Activated T-helper 1 cell treated with Interleukin-2 at 50 U/mL for 16 hours (primary cell): ENCODE measurements around the gene PTGES3L.
A peak's percentile ranks its signal among the peaks of the same experiment; 100 is the strongest.

Source experiments
- DNase-seq: peaks from one replicate; pipeline ENCODE4 v3.0.0-alpha.2; 2020; ENCODE audit warnings: low read depth

PTGES3L gene

DNA sequence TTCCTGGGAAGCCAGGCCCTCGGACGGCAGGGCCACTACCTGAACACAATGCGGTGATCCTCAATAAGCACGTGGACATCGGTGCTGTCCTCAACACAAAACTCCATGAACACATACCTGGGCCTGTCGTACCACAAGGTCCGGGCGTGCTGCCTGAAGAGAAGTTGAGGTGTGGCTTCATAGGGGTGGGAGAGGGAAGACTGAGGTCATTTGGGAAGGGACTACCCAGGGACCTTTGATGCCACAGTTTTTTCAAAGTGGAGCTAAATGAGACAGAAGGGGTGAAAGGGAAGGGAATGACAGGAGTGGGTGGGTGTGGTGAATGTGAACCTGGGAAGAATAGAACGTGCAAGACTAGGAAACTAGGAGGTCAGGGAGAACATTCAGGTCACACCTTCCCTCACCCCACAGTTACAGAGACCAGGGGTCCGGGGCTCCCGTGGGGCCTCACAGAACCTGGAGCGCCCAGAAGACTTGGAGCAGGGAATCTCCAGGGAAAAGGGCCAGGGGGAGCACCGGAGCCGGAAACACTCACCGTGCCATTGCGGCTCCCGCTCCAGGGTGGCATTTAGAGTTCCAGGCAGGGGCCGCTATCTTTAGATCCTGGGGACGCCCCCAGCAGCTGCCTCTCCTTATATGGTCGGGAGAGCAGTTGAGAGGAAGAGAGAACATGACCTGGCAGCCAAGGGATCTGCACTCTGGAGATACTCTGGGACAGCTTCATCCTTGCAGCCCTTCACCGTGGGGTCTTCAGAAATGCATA is at the start of gene PTGES3L:
TSS of gene PTGES3L (minus strand) at position 570 of the 763 bp plus-strand sequence. CDS start at position 543, 27 bp downstream.
- DNase-seq, result no peak

DNA sequence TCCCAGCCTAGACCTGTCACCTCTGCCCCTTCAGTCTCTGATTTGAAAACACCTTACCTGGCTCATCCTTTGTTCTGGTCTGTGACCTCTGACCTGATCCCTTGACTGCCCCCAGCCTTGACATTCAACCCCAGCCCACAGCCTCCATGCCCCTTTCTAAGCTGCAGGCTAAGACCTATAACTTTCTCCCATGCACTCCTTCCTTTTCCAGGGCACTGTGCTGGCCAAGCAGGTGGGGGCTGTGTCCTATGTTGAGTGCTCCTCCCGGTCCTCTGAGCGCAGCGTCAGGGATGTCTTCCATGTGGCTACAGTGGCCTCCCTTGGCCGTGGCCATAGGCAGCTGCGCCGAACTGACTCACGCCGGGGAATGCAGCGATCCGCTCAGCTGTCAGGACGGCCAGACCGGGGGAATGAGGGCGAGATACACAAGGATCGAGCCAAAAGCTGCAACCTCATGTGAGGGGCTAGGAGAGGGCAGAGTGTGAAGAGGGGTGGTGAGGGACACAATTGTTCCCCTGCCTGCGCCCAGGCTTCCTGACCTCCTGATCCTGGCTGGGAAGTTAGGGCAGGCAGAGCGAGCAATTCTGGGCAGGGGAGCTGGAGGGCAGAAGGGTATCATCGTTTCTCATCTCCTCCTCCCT is 48.5 kb upstream of the PTGES3L start:
- DNase-seq, result no peak

DNA sequence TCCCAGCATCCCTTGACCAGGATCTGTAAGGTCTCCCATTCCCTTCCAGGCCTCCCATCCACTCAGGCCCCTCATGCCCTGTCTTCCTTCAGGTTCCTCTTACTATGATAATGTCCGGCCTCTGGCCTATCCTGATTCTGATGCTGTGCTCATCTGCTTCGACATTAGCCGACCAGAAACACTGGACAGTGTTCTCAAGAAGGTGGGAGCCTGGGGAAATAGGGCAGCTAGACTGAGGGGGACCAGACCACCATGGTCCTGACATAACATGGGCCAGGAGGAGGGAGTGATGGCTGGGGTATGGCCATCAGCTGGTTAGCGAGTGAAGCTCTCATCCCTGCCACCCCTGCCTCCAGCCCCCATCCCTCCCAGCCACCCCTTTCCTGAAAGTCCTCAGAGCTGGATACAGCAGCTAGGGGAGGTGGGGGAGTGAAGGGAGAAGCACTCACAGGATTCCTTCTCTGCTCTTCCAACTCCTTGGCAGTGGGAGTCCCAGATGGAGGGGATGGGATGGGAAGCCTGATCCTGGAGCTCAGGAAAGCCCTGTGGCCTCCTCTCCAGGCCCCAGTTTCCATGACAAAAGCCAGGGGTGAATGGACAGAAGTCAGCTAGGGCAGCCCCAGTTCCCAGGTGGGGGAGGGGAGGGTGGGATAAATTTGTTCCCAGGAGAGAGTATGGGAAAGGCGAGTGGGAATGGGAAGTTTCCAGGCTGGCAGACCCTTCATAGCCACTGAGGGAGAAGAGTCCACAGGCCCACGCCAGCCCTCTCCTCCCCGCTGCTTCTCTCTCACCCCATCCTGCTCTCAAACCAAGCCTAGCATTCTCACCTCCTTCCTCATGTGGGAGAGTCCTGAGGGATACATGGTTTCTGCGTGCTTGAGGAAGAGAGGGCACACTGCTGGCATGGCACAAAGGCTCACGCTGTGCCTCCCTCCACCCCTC is 47.5 kb upstream of the PTGES3L start:
- DNase-seq, result no peak

DNA sequence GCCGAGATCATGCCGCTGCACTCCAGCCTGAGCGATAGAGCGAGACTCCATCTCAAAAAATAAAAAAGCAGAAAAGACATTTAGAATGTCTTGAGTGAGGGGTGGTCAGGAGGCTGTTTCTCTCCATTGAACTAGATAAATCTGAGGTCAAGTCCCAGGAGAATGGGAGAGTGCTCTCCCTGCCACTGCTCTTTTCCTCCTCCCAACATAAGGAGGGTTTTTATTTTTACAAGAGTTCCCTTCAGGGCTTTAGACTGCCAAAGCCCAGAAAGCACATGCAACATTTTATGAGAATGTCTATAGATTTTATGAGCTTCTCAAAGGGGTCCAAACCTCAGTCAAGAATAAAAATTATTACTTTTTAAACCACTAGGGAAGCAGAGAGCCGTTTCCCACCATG is 46.7 kb upstream of the PTGES3L start:
- no peak for DNase-seq

DNA sequence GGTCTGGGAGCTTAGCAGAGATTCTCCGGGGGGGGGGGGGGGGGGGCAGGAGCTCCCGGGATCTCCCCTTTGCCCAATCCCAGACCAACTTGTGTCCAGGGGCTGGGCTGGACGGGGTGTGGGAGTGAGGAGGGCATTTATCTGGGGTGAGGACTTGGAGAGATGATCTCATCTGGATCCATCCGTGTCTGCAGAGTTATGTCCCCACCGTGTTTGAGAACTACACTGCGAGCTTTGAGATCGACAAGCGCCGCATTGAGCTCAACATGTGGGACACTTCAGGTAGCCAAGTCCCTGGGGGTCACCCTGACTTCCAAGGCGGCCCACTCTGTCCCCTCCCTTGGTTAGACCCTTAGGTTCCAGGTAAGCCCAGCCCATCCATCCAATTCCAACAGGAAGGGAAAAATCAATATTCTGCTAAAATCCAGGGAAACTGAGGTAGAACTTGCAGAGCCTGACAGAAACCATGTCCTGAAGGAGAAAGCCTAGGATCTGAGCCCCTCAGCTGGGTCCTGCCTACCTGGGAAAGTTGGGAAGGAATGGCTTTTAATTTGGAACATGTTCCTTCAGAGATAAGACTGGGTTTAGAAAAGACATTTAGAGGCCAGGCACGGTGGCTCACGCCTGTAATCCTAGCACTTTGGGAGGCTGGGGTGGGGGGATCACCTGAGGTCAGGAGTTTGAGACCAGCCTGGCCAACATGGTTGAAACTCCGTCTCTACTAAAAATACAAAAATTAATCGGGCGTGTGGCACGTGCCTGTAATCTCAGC is 46.1 kb upstream of the PTGES3L start:
- no peak for DNase-seq

DNA sequence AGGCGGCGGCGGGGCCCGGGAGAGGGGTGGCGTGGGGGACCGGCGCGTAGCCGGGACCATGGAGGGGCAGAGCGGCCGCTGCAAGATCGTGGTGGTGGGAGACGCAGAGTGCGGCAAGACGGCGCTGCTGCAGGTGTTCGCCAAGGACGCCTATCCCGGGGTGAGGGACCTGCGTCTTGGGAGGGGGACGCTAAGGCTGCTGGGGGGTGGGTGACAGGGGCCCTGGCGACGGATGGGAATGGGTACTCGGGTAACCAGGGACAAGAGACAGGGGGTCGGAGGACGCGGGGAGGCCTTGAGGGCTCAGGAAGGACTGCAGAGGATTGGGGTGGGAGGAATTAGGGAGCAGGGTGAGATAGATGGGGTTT is 45.4 kb upstream of the PTGES3L start:
- no peak for DNase-seq

DNA sequence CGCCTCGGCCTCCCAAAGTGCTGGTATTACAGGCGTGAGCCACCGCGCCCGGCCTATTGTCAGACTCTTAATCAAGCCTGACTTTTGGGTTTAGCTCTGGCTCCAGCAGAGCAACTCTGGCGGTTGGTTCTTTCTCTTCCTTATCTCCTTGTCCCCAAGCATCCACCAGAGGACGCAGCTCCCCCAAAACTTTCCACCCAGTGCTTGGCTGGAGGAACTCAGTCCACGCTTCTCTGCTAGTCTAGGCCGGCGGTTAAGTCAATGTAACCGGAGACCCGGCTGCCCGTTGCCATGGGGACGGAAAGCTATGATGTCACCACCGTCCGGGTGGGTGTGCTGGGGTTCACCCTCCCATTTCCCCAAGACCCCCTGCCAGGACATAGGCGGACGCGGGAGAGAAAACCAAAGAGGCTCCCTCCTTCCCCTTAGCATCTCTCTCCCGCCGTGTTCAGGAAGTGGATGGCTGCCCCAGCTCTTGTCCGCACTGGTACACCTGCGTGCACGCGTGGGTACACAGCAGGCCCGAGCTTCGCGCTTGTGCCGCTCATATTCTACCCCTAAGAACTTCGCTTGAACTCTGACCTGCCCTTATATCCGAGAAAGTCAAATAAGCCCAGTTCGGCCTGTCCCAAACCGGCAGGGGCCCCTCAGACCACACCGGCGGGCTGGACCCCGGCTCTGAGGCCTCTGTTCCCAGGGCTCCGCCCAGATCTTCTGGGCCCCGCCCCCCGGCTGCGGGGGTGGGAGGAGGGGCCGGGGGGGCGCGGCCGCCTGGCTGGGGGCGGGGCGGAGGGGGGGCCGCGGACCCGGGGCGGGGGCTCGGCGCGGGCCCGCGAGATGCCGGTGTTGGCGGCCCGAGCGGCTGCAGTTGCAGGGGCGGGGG is 44.8 kb upstream of the PTGES3L start, which contains the start of gene RND2:
TSS of gene RND2 (plus strand) at position 825 of the 883 bp plus-strand sequence. CDS start 117 bp downstream, outside the sequence.
- peak; percentile 59 for DNase-seq

DNA sequence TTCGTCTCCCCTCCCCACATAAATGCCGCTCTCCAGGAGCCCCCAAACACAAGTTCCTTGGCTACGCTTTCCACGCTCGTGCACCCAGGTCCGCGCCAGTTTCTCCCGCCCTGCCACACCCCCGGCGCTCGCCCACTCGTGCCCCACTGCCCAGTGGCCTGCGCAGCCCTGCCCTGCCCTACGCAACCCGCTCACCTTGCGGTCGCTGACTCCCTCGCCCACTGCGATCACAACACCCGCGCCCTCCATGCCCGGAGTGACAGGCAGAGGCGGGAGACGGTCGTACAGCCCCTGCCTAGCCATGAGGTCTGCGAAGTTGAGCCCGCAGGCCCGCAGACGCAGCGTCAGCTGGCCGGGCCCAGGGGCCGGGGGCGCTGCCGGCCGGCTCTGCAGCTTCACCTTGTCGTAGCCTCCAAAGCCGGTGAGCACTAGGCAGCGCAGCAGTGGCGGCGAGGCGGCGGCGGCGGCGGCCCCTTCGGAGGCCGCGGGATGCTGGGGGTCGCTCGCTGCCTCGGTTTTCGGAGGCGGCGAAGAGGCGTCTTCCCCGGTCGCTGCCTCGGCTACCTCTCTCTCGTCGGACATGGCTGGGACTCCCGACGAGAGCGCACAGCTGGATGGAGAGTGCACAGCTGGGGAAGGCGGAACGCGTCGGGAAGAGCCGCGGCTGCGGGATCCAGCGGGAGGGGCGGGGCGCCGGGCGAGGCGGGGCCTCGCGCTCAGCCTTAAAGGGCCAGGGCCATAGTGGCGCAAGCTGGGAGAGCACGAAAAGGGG is 42.0 kb upstream of the PTGES3L start, which contains the start of gene VAT1:
TSS of gene VAT1 (minus strand) at position 645 of the 772 bp plus-strand sequence. CDS start at position 582, 63 bp downstream.
- DNase-seq, result peak; percentile 47

DNA sequence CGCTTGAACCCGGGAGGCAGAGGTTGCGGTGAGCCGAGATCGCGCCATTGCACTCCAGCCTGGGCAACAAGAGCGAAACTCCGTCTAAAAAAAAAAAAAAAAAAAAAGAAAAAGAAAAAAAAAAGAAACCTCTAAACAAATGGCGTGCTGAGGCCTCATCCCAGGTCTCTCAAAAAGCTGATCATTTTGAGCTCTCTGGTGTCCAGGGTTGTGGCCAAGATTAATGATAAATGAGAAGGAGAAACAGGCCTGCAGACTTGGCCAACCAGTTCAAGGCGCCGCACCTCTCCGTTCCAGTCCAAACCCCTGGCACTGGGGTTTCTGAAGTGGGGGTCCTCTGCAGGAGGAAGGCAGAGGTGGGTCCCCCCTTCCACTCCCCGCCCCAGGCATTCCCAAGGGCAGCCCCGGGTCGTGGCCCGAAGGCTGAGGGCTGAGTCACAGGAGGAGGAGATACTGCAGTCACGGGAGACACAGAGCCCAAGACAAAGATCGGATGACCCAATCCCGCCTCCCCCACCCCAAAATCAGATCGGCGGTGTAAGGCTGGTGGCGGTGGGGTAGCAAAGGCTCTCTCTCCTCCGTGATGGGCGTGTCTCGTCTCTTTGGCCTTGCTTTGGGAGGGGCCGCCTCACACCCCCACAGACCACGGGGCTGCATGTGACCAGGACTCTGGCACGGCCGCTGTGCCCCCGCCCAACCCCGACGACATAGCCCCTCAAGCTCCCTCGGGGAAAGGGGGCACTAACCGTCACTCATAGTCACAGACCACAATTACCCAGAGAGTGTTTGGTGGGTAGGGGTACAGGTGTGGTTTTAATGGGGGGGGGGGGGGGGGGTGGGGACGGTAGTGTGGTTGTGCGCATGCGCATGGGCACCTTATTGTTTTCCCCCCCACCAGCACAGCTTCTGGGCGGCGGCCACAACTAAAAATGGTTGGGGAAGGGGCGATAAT is 41.2 kb upstream of the PTGES3L start:
- DNase-seq, result no peak

DNA sequence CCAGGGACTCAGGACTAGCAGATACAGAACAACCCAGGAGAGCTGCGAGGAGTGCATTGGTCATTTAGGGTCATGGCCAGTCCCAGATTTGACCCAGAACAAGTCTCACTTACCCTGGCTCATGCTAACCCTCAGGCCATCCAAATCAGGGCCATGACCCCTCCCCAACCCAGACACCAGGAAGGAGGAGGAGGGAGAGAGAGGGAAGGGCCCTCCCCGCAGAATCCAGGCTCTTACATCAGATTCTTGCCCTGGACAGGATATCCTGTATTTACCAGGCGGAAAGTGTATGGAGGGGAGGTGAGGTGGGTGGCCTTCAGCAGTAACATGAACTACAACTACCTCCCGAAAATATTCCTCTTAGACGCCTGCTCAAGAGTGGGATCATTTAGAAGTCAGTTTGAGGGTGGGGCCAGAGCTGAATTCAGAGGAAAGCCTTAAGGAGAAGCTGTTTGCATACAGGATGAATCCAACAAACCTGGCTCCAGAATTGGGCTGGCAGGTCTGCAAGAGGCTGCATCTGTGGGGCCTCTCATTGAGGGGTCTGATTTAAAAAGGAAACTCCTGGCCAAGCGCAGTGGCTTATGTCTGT is 40.2 kb upstream of the PTGES3L start:
- no peak for DNase-seq

DNA sequence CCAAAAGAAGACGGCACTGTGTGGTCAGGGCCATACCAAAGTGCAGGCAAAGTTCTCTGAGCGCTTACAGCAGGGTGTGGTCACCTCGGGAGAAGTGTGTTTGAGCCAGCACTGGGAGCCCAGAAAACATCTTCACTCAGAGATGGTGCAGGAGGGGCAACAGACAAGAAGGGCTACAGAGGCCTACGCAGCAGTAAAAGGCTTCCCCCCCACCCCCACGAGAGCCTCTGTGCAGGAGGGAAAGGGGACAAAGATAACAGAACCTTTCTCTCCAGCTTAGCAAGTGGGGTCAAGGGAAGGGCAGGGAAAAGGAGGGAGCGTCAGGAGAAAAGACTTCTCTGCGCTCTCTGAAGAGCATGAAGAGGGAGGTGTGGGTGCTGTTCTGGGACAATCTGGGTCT is 39.5 kb upstream of the PTGES3L start:
- no peak for DNase-seq

DNA sequence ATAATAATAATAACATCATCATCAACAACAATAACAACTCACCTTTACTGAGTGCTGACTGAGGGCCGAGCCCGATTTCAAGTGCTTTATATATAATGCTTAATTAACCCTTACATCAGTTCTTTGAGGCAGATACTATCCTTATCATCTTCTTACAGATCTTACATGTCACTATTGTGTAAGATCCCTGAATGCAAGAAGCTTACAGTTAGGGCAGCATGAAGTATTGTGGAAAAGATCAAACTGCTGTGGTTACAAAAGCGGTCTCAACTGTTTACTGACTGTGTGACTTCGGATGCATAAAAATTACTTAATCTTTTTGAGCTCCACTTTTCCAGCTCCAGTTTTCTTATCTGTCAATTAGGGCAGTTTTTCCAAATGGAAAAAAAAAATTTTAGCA is 39.1 kb upstream of the PTGES3L start:
- DNase-seq, result no peak

DNA sequence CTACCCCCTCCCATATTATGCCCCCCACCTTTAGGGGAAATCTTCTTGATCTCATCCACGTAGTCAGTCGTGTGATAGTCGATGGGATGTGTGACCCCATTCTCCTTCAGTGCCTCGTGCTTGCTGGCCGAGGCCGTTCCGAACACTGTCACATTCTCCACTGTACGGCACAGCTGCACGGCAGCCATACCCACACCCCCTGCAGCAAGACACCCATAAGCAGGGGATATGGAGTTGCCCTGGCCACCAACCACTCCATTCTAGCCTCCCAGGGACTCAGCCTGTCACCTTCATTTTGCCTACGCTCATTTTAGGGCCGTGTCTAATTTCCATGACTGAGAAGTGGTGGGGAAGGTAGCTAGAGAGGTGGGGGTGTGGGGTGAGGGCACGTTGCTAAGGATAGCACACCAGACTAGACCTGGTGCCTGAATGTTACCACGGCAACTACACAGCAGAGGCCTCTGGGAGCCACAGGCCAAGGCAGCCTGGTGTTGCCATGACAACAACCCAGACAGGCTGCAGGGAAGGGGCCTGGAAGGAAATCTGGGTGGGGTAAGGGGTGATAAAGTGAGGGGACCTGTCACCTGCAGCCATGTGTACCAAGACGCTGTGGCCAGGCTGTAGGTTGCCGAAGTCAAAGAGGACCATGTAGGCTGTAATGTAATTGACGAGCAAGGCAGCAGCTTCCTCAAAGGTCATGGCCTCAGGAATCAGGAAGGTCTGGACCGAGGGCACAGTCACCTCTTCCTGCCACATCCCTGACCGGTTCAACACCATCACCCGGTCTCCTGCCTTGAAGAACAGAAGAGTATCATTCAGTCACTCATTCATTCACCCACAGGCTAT is 38.4 kb upstream of the PTGES3L start:
- DNase-seq, result no peak

DNA sequence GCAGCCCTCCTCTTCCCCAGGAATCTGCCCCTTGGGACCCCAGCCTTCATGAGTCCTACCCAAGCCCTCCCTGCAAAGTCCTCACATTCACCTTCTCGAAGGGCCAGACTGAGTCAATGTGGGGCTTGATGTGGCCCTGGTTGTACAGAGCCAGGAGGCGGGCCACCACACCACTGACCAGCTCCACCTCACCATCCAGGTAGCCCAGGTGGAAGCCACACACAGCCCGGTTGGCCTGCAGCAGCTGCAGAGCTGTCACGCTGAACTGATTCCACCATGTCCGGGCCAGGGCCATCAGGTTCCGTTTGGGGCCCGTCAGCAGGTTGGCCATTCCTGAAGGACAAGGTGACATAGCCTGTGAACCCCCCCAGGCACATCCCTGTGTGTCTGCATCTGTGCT is 36.3 kb upstream of the PTGES3L start:
- DNase-seq, result no peak

DNA sequence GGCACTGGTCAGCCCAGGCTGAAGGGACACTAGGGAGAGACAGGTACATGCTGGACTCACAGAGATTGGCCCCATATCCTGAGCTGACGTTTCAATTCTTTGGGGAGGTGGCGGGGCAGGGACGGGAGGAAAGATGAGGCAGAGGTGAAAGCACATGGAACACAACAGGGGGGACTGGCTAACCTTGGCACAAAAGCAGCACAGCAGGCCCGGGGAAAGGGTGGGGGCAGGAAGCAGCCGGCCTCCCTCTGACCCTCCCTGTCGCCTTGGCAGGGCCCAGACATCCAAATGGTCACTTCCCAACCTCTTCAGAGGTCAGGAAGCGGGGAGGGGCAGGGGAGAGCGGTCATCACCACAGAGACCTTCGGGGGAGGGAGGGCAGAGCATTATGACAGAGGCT is 35.7 kb upstream of the PTGES3L start:
- DNase-seq, result no peak

DNA sequence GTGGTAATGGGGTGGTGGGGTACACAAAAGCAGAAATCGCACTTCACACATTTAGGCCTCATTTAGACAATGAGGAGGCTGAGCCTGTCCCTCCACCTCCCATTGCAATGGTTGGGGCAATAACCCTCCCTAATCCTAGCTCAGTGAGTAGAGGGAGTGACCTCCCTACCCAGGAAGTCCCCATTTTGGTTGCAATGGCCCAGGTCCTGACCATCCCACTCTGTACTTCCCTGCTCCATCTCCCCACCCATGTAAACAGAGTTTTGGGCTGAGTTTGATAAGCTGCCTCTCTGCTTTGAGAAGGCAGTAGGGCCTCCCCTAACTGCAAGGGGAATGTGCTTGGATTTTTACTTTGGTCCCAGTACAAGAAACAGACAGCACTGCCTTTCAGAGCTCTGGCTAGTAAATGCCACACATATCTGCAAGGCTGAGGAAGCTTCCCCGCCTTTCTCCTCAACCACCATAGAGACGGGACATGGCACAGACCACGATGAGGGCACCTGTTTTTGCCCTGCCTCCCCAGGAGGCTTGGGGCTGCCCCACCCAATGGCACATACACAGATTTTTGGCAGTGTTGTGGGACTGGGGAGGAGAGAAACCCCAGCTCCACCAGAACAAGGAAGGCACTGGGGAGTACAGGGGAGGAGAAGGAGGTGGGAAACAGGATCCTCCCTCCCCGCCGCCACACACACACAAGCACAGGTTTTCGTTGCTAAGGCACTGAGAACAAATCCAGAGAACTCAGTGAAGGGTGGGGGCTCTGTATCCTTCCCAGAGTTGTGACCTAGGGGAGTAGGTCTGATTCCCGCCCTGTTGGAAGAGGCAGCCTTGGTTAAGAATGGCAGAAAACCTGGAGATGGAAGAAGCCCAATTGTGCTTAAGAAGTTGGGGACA is 35.0 kb upstream of the PTGES3L start:
- DNase-seq, result no peak
